Endothelial cell (in vitro differentiated cells): ENCODE data around the gene OR10H4. TPM values are rescaled to one million over a fixed set of nuclear protein-coding genes. Genes with fewer than 3 reads are reported as not detected.

Experiments used
- DNase-seq: peaks from one replicate; pipeline ENCODE4 v3.0.0; 2021; ENCODE audit warnings: low spot score
- H3K27ac Mint-ChIP-seq: one replicate; pipeline ENCODE4 v1.8.0; 2021; ENCODE audit warnings: mixed read lengths, inconsistent platforms; ENCODE audit not compliant: unreplicated experiment
- H3K27me3 Mint-ChIP-seq: one replicate; pipeline ENCODE4 v1.8.0; 2021; ENCODE audit warnings: mild to moderate bottlenecking, moderate library complexity, mixed read lengths, inconsistent platforms; ENCODE audit not compliant: unreplicated experiment
- H3K36me3 Mint-ChIP-seq: one replicate; pipeline ENCODE4 v1.8.0; 2021; ENCODE audit warnings: mild to moderate bottlenecking, low read depth, mixed read lengths, inconsistent platforms; ENCODE audit not compliant: unreplicated experiment
- H3K4me1 Mint-ChIP-seq: one replicate; pipeline ENCODE4 v1.8.0; 2021; ENCODE audit warnings: mild to moderate bottlenecking, mixed read lengths, inconsistent platforms; ENCODE audit not compliant: unreplicated experiment
- H3K4me3 Mint-ChIP-seq: one replicate; pipeline ENCODE4 v1.8.0; 2021; ENCODE audit warnings: mild to moderate bottlenecking, mixed read lengths, inconsistent platforms; ENCODE audit not compliant: unreplicated experiment
- H3K9me3 Mint-ChIP-seq: one replicate; pipeline ENCODE4 v1.8.0; 2021; ENCODE audit warnings: mixed read lengths, inconsistent platforms; ENCODE audit not compliant: unreplicated experiment
- total RNA-seq: library from RNA; stranded (reverse); fragmentation: NEBNext Ultra II Directional; extraction: Animal tissue kit (Norgen Biotek cat#: 25700); gene quantifications from one replicate; pipeline ENCODE4 v1.2.1, GENCODE V29; 2021; ENCODE audit not compliant: unreplicated experiment
- TF ChIP-seq, protein P1 (sequence below): fragments of 200-600 bp; sonication (generic); IDR thresholded peaks from one replicate; pipeline ENCODE4 v1.5.0; 2021; ENCODE audit warnings: antibody characterized with exemption; ENCODE audit not compliant: unreplicated experiment

Gene OR10H4
- total RNA-seq, 1 donor from 2014 or later = not detected

DNA sequence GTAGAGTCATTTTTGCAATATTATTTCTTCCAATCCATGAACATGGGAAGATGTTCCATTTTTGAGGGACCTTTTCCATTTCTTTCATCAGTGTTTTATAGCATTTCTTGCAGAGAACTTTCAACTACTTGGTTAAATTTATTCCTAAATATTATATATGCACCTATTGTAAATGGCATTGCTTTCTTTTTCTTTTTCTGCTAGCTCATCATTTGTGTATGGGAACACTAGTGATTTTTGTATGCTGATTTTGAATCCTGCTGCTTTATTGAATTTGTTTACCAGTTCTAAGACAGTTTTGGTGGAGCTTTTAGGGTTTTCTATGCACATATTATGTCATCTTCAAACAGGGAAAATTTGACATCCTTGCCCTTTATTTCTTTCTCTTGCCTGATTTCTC lies 43.8 kb upstream of the OR10H4 start:
- no peak for DNase-seq
- H3K4me1 Mint-ChIP-seq = no peaks in the 10 kb centered on the region
- TF ChIP-seq, protein P1, sequence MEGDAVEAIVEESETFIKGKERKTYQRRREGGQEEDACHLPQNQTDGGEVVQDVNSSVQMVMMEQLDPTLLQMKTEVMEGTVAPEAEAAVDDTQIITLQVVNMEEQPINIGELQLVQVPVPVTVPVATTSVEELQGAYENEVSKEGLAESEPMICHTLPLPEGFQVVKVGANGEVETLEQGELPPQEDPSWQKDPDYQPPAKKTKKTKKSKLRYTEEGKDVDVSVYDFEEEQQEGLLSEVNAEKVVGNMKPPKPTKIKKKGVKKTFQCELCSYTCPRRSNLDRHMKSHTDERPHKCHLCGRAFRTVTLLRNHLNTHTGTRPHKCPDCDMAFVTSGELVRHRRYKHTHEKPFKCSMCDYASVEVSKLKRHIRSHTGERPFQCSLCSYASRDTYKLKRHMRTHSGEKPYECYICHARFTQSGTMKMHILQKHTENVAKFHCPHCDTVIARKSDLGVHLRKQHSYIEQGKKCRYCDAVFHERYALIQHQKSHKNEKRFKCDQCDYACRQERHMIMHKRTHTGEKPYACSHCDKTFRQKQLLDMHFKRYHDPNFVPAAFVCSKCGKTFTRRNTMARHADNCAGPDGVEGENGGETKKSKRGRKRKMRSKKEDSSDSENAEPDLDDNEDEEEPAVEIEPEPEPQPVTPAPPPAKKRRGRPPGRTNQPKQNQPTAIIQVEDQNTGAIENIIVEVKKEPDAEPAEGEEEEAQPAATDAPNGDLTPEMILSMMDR = no peak
- H3K4me3 Mint-ChIP-seq = no peak overlapping the region
- peaks cover 31% of the 10 kb centered on the region for H3K9me3 Mint-ChIP-seq
- peaks cover 4% of the 10 kb centered on the region for H3K36me3 Mint-ChIP-seq
- peaks cover 5% of the 10 kb centered on the region for H3K27me3 Mint-ChIP-seq
- H3K27ac Mint-ChIP-seq = no peak overlapping the region

DNA sequence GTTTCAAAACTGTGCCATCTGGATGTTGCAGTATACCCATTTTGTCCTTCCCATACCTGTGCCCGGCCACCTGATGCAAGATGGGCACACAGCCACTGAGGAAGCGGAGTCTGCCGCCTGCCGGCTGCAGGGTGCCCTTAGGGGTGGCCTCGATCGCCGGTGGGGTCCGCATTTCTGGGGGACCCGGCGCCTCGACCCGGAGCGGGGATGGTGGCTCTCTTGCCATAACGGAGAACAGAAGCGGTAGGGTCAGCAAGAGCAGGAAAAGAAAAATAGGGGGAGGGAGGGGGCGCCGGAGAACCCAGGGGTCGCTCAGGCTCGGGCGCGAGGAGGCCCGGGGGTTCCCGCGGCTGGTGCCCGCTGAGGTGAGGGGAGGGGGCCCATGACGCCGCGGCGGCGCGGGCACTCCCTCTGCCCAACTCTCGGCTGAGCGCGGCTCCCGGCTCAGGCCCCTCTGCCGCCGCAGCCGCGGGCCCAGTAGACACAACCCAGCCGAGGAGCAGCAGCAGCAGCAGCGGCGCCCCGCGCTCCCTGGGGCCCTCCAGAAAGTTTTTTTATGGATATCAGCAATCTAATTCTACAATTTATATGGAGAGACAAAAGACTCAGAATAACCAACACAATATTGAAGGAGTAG lies 37.1 kb upstream of the OR10H4 start:
- H3K9me3 Mint-ChIP-seq = peaks cover 20% of the 10 kb centered on the region
- no peaks in the 10 kb centered on the region for H3K4me1 Mint-ChIP-seq
- H3K4me3 Mint-ChIP-seq = no peak overlapping the region
- peaks cover 4% of the 10 kb centered on the region for H3K27me3 Mint-ChIP-seq
- no peak overlapping the region for H3K27ac Mint-ChIP-seq
- H3K36me3 Mint-ChIP-seq = no peaks in the 10 kb centered on the region
- TF ChIP-seq, protein P1 = no peak
- DNase-seq = no peak

DNA sequence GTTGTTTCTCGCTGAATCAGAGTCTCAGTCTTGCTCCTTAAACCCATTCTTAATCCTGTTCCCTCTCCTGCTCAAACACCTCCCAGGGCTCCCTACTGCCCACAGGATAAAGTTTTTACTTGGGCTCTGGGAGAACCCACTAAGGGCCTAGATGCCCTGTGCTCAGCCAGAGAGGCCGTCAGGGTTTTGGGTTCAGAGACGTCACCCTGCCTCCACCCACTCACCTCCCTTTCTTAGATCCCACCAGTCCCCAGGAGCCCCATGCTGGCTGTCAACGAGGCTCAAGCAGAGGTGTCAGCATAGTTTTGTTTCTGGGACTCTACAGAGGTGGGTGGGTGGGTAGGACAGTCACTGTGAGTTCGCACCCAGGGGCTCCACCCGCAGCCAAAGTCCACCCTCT lies 35.4 kb upstream of the OR10H4 start:
- Mint-ChIP-seq H3K4me1 (no peaks in the 10 kb centered on the region), H3K27ac (no peak overlapping the region), H3K36me3 (no peaks in the 10 kb centered on the region), H3K4me3 (no peak overlapping the region), H3K27me3 (peaks cover 4% of the 10 kb centered on the region), H3K9me3 (peaks cover 27% of the 10 kb centered on the region)
- DNase-seq = no peak
- TF ChIP-seq, protein P1 = no peak

DNA sequence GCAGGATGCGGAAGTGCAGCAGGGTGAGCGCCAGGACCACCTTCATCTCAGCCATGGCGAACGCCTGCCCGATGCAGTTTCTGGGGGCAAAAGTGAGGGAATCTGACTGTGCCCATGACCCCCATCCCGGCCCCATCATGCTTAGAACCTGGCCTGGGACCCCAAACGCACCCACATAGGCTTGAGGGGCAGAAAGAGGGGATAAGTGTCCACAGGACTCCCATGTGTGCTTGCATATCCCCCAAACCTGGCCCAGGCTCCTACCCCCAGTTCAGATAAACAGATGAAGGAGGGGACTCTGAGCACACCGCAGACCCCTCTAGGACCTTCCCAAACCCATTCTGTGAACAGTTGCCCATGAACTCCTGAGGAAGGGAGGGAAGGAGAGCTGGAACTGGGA lies 35.0 kb upstream of the OR10H4 start:
- Mint-ChIP-seq H3K4me3 (no peak overlapping the region), H3K27ac (no peak overlapping the region), H3K36me3 (no peaks in the 10 kb centered on the region), H3K9me3 (peaks cover 27% of the 10 kb centered on the region), H3K4me1 (no peaks in the 10 kb centered on the region), H3K27me3 (peaks cover 4% of the 10 kb centered on the region)
- TF ChIP-seq, protein P1 = no peak
- DNase-seq = no peak

DNA sequence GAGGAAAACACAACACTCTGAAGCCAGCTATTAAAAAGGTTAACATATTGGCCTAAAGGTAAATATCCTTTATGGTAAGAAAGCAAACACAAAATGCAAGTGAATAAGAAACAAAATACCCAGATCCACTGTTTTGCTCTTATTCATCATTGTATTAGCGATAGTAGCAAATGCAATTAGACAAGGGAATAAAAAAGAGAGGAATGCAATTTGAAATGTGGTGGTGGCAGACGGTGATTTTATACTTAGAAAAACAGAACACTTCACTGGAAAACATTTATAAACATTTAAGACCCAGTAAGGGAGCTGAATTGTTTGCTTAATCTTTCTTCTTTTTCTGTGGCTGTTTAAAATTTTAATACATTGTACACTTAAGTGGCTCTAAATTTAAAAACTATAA lies 33.7 kb upstream of the OR10H4 start:
- no peaks in the 10 kb centered on the region for H3K36me3 Mint-ChIP-seq
- TF ChIP-seq, protein P1 = no peak
- H3K4me1 Mint-ChIP-seq = no peaks in the 10 kb centered on the region
- H3K27ac Mint-ChIP-seq = no peak overlapping the region
- H3K27me3 Mint-ChIP-seq = peaks cover 4% of the 10 kb centered on the region
- no peak for DNase-seq
- H3K4me3 Mint-ChIP-seq = no peak overlapping the region
- peaks cover 27% of the 10 kb centered on the region for H3K9me3 Mint-ChIP-seq
